GM18507 (cell line): ENCODE results near the gene WFDC1.
"Not testable (repeated sequence)": the region's sequence is repeated elsewhere in the genome, so short reads cannot be mapped to it uniquely, and the experiment has no call there.

Experiments used
- DNase-seq: peaks from one replicate; pipeline ENCODE4 v3.0.0; 2011; ENCODE audit warnings: low read depth; ENCODE audit not compliant: insufficient read length; ENCODE audit errors: extremely low spot score
- FAIRE-seq: peaks from 2 replicates; lab custom pipeline; 2011; peaks lifted over from hg19 to GRCh38; lab: Jason Lieb, UNC

WFDC1 gene

DNA sequence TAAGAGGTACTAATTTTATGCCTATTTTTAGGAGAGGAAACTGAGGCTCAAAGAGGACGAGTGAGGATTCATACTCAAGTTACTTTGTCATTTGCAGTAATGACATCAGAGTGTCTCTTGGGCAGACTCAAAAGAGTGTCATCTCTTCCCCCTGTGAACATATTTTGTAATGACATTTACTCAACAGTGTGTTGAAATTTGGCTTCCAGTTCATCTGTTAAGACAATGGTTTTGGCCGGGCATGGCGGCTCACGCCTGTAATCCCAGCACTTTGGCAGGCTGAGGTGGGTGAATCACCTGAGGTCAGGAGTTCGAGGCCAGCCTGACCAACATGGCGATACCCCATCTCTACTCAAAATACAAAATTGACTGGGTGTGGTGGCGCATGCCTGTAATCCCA is 28.9 kb downstream of the WFDC1 start:
- FAIRE-seq (no peak), DNase-seq (no peak)

DNA sequence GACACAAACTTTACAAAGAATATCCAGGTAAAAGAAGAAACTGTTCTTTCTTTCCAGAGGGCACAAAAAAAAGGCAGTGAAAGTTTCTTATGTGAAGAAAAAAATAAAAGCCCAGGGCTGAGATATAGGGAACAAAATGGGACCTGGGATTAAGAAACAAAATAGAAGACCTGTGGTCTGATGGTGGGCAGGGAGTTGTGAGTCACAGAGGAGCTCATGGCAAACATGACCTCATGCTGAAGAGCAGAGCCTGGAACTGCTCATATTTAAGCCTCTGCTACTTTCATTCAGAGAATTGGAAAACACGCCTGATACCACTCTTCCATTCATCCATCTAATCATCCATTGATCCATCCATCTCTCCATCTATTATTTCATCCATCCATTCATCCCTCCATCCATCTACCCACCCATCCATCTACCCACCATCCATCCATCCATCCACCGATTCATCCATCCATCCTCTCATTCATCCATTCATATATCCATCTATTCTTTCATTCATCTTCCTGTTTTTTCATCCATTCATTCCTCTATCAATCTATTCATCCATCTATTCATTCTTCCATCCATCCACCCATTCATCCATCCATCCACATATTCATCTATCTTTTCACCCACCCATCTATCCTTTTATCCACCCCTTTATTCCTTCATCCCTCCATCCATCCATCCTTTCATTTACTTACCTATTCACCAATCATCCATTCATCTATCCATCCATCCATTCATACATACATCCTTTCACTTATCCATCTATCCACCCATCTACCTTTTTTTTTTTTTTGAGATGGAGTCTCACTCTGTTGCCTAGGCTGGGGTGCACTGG is 30.0 kb downstream of the WFDC1 start:
- FAIRE-seq: no peak

GRCh38 chr16:84326545-84326944 is 31.9 kb downstream of the WFDC1 start:
- FAIRE-seq: no peak

More for the DNA sequence above, 30.0 kb downstream of the WFDC1 start:
- no peak for DNase-seq

DNA sequence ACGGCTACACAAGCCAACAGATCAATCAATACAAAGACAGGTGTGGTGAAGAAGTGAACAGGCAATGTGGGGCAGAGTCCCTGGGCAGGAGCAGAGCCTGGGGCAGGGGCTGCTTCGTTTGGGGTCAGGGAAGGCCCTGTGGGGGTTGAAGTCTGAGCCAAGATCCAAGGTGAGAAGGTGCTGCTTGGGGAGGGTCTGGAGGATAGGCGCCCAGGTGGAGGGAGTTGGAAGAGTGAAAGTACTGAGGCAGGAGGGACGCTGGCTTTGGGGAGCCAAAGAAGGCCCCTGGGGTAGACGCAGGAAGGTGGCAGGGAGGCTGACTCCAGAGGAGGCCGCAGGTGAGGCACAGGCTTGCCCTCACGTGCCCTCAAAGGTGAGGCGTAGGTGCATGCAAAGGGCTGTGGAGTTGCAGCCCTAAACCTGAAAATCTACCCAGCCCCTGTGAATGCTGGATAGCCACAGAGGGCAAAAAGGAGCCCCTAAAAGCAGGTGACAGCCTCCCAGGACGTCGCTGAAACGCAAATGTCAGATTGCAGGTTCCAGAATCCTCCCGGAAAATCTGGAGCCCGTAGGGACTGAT is 33.3 kb downstream of the WFDC1 start:
- FAIRE-seq (no peak), DNase-seq (no peak)

More at GRCh38 chr16:84326545-84326944, 31.9 kb downstream of the WFDC1 start:
- no peak for DNase-seq

DNA sequence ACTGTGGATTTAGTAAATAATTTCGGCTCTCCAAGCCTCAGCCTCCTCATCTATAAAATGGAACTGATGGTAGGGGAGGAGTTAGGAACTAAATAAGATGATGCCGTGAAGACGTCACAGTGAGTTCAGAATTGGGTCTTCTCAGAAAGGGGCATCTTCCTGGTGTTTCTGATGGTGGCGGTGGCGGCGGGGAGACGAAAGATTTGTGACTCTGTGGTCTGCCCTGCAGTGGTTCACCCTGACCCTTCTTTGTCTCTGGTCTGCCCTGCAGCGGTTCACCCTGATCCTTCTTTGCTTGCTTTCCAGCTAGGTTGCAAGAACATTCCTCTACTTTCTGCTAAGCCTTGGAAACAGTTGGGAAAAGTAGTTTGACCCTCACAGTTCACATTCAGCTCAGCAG is 34.3 kb downstream of the WFDC1 start:
- FAIRE-seq: no peak

DNA sequence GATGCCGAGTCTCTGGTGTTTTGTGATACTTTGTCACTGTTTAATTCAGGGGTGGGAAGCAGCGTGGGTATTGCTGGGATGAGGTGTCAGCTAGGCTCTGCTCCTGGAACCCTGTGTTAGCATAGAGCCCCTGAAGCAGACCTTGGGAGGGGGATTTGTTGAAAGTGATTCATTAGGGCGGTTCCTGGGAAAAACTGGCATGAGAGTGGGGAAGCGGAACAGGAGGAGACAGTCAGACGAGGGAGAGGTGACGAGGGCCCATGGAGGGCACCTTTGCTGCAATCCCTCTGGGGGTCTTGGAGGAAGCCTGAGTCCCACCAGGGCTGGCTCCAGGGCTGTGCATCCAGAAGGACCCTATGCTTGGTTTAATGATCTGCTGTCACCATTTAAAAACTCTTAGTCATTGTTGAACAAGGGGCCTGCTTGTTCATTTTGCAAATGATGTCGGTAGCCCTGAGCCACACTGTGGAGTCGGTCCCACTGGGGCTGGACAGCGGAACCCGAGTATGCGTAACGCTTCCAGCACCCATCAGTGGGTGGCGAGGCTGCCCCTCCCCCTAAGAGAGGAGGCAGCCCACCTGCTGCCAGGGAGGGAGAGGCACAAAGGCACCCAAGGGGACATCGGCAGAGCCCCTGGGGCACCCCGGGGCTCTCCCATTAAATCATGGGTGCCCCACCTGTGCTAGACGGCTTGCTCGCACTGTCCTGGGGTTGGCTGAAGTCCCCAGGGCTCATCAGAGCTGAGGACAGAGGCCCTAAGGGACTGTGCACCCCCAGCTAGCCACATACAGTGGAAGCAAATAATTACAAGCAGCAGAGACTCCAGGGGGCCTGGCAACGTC is 35.4 kb downstream of the WFDC1 start:
- FAIRE-seq (no peak), DNase-seq (no peak)

More for the DNA sequence above, 34.3 kb downstream of the WFDC1 start:
- no peak for DNase-seq

GRCh38 chr16:84330685-84331050 is 36.0 kb downstream of the WFDC1 start:
- no peak for DNase-seq
- FAIRE-seq: no peak

DNA sequence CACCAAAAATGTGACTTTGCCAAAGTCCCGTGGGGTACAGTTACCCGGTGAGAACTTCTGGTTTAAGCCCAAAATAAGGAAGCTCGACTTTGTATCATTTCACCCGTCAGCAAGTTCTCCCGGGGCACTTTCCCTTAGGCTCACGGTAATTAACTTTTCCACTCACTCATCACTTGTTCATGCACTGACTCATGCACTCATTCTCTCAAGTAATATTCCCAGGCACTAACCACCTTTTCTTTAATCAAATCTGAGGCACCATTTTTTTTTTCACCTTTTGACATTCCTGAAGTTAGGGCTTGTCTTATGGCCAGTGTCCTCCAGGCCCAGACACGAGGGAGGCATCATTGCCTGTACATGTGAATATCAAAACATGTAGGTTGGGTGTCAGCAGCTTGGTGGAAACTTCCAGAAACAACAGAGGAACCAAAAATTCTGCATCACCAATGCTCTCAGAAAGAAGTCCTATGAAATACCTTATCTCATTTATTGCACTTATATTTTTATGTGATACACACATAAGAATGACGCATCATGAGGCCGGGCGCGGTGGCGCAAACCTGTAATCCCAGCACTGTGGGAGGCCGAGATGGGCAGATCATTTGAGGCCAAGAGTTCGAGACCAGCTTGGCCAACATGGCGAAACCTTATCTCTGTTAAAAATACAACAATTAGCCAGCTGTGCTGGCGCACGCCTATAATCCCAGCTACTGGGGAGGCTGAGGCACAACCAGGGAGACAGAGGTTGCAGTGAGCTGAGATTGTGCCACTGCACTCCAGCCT is 37.5 kb downstream of the WFDC1 start:
- DNase-seq: no peak
- FAIRE-seq: no peak

DNA sequence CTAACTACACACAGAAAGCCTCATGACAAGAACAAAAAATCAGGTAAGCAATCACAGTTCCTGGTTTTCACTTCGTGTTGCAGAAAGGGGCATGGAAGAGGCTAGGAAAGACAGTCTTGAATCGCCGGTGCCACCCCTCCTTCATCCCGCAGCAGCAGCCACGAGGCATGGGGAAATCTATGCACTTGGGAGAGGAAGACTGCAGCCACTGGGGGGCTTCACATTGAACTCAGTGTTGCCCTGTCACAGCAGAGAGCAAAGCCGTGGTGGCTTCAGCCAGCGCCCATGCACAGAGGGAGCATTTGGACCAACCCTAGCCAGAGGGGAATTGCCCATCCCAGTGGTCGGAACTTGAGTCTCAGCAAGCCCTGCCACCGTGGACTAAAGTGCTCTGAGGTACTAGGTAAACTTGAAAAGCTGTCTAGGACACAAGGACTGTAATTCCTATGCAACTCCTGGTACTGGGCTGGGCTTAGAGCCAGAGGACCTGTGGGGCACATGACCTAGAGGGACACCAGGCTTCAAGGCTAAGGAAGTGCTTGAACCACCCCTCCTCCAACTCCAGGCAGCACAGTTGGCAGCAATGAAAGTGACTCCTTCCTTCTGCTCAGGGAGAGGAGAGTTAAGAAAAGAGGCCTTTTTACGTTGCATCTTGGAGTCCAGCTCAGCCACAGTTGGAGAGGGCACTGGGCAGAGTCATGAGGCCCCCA is 38.5 kb downstream of the WFDC1 start:
- DNase-seq (no peak), FAIRE-seq (no peak)

- no peak for FAIRE-seq
- no peak for DNase-seq
Observed at GRCh38 chr16:84334058-84334457, 39.4 kb downstream of the WFDC1 start.

DNA sequence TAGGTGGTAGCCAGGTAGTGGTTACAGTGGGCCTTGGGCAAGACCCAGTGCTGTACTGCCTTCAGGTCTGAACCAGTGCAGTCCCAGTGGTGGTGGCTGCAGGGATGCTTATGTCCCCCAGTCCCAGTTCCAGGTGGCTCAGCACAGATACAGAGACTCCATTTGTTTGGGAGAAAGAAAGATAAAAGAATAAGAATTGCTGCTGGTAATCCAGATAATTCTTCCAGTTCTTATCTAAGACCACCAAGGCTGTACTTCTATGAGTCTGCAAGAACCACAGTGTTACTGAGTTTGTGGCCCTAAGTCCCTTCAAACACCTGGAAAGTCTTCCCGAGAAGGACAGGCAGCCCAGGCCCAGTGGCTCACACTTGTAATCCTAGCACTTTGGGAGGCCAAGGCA is 39.8 kb downstream of the WFDC1 start:
- FAIRE-seq (no peak), DNase-seq (no peak)

GRCh38 chr16:84337236-84337635 is 42.6 kb downstream of the WFDC1 start:
- not testable (repeated sequence) for DNase-seq, FAIRE-seq

GRCh38 chr16:84339311-84339710 is 44.6 kb downstream of the WFDC1 start:
- DNase-seq: no peak
- FAIRE-seq: no peak

DNA sequence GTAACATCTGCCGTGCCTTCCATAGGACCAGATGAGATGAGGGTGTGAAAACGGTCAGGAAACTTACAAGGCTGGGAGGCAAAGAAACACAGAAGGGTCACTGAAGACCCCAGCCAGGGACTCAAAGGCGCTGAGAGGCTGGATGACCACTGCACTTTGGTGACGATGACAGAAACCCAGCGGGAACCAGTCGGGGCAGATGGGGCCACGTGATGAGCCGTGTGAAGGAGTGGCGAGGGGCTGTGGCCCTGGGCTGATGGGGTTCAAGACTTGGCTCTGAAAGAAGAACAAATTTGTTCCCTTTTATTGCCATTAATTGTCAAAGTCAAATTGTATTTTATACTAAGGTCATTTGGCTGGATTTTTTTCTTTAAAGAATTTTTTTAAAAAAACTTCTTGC is 45.1 kb downstream of the WFDC1 start:
- no peak for DNase-seq
- FAIRE-seq: no peak

GRCh38 chr16:84340325-84341040 is 45.8 kb downstream of the WFDC1 start:
- no peak for FAIRE-seq

DNA sequence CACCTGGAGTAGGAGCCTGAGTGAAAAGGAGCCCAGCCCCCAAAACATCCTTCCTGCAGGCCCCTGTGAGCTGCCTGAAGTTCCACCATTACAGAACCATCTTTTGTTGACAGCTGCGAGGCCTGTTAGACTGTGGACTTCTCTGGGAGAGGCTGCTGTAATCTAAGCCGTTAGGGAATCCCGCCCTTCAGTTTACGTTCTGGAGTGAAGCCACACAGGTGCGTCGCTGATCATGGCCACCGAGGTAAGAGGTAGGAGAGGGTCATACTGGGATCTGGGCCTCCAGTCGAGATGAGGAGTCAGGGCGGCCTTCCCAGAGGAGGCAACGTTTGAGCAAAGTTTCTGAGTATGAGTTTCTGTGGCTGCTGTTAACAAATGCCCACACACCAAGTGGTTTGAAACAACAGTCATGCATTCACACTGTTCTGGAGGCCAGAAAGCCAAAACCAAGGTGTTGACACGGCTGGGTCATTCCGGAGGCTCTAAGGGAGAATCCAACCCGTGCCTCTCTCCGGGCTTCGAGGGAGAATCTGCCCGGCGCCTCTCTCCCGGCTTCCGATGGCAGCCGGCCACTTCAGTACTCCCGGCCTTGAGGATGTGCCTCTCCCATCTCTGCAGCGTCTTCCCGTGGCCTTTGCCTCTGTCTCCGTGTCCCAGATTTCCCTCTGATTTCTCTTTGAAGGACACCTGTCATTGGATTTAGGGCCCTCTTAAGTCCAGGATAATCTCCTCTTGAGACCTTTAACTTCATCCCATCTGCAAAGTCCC is 47.0 kb downstream of the WFDC1 start:
- DNase-seq: no peak
- no peak for FAIRE-seq

More at GRCh38 chr16:84340325-84341040, 45.8 kb downstream of the WFDC1 start:
- DNase-seq: no peak

DNA sequence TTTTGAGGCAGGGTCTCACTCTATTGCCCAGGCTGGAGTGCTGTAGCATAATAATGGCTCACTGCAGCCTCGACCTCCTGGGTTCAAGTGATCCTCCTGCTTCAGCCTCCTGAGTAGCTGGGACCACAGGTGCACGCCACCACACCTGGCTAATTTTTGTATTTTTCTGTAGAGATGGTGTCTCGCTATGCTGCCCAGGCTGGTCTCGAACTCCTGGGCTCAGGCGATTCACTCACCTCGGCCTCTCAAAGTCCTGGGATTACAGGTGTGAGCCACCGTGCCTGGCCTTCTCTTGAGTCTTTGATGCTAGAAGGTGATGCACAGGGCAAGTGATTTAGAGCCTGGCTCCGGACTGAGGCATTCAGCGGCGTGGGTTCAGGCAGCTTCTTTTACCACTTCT is 49.1 kb downstream of the WFDC1 start:
- DNase-seq, FAIRE-seq: not testable (repeated sequence)

- FAIRE-seq (no peak), DNase-seq (no peak)
Observed at GRCh38 chr16:84344781-84345180, 50.1 kb downstream of the WFDC1 start.
